Progenitor cell of endocrine pancreas (in vitro differentiated cells): ENCODE measurements around the gene BCAT1. TPM values are rescaled to one million over a fixed set of nuclear protein-coding genes. Genes with fewer than 3 reads are reported as not detected.

ENCODE experiments used
- DNase-seq: peaks from one replicate; pipeline ENCODE4 v3.0.0; 2021; ENCODE audit warnings: low spot score; ENCODE audit not compliant: unreplicated experiment
- H3K27ac Mint-ChIP-seq: 2 replicates; pipeline ENCODE4 v1.8.0; 2021; ENCODE audit warnings: mild to moderate bottlenecking, moderate library complexity, mixed read lengths
- H3K27me3 Mint-ChIP-seq: 2 replicates; pipeline ENCODE4 v1.8.0; 2021; ENCODE audit warnings: mixed read lengths
- H3K36me3 Mint-ChIP-seq: 2 replicates; pipeline ENCODE4 v1.8.0; 2022; ENCODE audit warnings: mixed read lengths; ENCODE audit not compliant: insufficient read depth
- H3K4me1 Mint-ChIP-seq: 2 replicates; pipeline ENCODE4 v1.8.0; 2021; ENCODE audit warnings: low read depth, mixed read lengths
- H3K4me3 Mint-ChIP-seq: 2 replicates; pipeline ENCODE4 v1.8.0; 2021; ENCODE audit warnings: low read depth, mild to moderate bottlenecking, moderate library complexity, mixed read lengths
- H3K9me3 Mint-ChIP-seq: 2 replicates; pipeline ENCODE4 v1.8.0; 2021; ENCODE audit warnings: low read depth, mixed read lengths
- total RNA-seq: library from RNA; stranded (reverse); gene quantifications from 2 replicates; pipeline ENCODE4 v1.2.1, GENCODE V29; 2021
- TF ChIP-seq, protein P1 (sequence below): fragments of 200-600 bp; sonication (generic); IDR thresholded peaks from one replicate; pipeline ENCODE4 v1.5.0; 2021; ENCODE audit warnings: antibody characterized with exemption, mild to moderate bottlenecking; ENCODE audit not compliant: unreplicated experiment

BCAT1 gene
- total RNA-seq, 1 donor from 2014 or later, result 52.9 TPM

DNA sequence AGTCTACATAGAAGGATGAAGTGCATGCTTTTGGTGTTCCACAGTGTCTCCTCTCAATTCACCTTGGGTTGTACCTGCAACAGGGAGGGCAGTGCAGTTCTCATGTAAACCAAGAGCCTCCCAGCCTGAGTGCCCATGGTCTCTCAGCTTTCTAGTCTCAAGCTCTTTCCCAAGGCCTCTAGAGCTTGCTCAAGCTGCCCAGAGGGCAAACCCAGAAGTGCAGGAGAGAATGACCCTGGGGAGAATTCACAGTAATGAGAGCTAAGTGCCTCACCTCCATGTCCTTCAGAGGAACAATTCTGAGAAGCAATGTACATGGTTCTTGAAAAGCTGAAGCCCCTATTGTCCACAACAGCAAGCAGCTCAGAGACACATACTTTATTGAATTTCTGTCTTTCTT lies 180.5 kb downstream of the BCAT1 start:
- TF ChIP-seq, protein P1, sequence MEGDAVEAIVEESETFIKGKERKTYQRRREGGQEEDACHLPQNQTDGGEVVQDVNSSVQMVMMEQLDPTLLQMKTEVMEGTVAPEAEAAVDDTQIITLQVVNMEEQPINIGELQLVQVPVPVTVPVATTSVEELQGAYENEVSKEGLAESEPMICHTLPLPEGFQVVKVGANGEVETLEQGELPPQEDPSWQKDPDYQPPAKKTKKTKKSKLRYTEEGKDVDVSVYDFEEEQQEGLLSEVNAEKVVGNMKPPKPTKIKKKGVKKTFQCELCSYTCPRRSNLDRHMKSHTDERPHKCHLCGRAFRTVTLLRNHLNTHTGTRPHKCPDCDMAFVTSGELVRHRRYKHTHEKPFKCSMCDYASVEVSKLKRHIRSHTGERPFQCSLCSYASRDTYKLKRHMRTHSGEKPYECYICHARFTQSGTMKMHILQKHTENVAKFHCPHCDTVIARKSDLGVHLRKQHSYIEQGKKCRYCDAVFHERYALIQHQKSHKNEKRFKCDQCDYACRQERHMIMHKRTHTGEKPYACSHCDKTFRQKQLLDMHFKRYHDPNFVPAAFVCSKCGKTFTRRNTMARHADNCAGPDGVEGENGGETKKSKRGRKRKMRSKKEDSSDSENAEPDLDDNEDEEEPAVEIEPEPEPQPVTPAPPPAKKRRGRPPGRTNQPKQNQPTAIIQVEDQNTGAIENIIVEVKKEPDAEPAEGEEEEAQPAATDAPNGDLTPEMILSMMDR, result peak; percentile 6
- no peak for DNase-seq
- Mint-ChIP-seq H3K4me3 (no peak overlapping the region), H3K4me1 (peaks cover 12% of the 10 kb centered on the region), H3K36me3 (peaks cover 1% of the 10 kb centered on the region), H3K27ac (no peak overlapping the region), H3K27me3 (no peaks in the 10 kb centered on the region), H3K9me3 (peaks cover 20% of the 10 kb centered on the region)

DNA sequence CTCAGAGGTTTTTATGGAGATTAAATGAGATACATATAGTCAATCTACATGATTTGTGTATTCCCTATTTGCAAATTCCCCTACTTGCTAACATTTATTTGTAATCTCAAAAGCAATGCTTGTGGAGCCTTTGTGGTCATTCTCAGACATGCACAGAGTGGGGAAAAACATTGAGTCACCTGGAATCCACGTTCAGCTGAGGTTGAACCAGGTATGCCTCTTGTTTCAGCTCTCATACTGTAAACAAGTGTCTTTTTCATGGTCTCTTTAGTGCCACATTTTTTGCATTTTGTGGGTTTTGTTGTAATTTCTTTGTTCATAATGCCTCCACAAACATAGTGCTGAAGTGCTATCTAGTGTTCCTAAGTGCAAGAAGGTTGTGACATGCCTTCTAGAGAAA lies 181.9 kb downstream of the BCAT1 start:
- Mint-ChIP-seq H3K36me3 (peaks cover 1% of the 10 kb centered on the region), H3K4me1 (peaks cover 8% of the 10 kb centered on the region), H3K27ac (no peak overlapping the region), H3K4me3 (no peak overlapping the region), H3K9me3 (peaks cover 22% of the 10 kb centered on the region), H3K27me3 (no peaks in the 10 kb centered on the region)
- DNase-seq, result no peak
- TF ChIP-seq, protein P1, result no peak

DNA sequence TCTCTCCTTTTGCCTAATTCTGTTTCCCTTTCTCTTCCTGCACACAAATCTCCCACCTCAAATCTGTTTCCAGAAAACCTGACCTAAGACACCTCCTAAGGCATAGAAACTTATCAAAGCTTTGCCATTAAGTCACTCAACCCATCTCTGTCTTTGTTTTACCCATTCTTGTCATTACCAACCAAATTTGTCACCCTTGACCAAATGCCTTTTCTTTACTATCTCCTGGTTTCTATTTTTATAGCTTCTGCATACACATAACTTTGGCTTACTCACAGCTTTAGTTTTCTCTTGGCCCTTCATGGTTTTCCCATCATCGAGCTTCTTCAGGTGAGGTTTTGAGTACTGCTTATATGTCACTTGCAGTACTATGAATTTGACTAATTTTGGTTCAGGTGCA lies 184.2 kb downstream of the BCAT1 start:
- Mint-ChIP-seq H3K4me3 (no peak overlapping the region), H3K4me1 (peaks cover 18% of the 10 kb centered on the region), H3K9me3 (peaks cover 22% of the 10 kb centered on the region), H3K27me3 (no peaks in the 10 kb centered on the region), H3K27ac (no peak overlapping the region), H3K36me3 (peaks cover 1% of the 10 kb centered on the region)
- DNase-seq, result no peak
- TF ChIP-seq, protein P1, result no peak

DNA sequence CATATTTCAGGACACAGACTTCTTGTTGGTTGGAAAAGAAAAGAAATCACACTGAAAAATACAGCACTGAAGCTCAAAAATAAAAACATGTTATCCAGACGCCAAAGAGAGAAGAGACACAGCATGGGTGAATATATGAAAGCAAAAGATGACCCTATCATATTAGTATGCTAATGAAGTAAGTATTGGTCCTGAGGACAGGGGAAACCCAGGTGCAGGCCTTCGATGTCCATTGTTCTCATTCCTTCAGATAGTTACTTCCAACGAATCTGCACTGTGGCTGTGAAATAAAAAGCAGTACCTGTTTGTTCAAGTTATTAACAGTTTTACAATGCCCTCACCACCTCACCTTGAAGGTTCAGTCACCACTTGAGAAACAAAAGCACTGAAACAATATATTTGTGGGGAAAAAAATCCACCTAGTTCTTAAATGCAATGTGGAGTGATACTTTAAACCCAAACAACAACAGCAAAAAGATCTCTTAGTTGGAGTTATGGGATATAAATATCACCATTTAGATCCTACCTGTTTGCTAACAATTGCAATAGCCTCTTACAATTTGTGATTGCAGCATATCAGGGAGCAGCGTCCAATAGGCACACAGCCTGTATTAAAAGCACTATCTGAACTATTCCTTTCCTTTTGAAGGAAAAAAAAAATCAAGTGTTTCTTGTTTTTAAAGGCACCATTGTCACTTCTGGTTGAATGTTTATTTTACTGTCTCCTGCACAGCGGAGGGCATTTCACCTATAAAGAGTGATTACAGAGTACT lies 188.1 kb downstream of the BCAT1 start:
- Mint-ChIP-seq H3K9me3 (peaks cover 14% of the 10 kb centered on the region), H3K4me1 (peaks cover 37% of the 10 kb centered on the region), H3K27me3 (no peaks in the 10 kb centered on the region), H3K4me3 (peak overlapping the region; percentile 12), H3K27ac (peak overlapping the region; percentile 86), H3K36me3 (no peaks in the 10 kb centered on the region)
- TF ChIP-seq, protein P1, result no peak
- DNase-seq, result no peak

DNA sequence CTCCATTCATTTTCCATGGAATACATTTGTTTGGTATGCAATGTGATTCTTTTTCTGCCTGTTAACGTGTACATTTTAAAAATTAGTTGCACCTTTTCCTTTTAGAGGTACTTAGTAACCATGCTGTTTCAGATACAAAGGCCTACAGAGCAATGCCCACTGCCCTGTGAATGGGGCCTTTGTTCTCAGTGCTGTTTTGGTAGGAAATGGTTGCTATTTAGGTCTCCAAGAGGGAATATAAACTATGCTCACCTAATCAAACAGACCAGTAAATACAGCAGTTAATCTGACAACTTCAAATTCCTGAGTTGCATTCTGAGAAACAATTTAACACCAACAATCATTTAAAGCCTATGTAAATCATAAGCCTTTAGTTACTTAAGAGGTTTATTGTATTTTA lies 188.7 kb downstream of the BCAT1 start:
- Mint-ChIP-seq H3K36me3 (no peaks in the 10 kb centered on the region), H3K9me3 (peaks cover 14% of the 10 kb centered on the region), H3K27ac (peak overlapping the region; percentile 86), H3K4me1 (peaks cover 43% of the 10 kb centered on the region), H3K27me3 (no peaks in the 10 kb centered on the region), H3K4me3 (no peak overlapping the region)
- TF ChIP-seq, protein P1, result no peak
- no peak for DNase-seq

Other genes with a start within 250 kb of the BCAT1 start
- gene DNAI7, start 246.1 kb upstream of the BCAT1 start, total RNA-seq, result 3.1 and 3.3 TPM in 2 replicates
- gene ETFRF1, start 246.1 kb upstream of the BCAT1 start, total RNA-seq, result 23.1 and 26.8 TPM in 2 replicates